ENCODE data around the gene TTLL5. TPM values are rescaled to one million over a fixed set of nuclear protein-coding genes. Genes with fewer than 3 reads are reported as not detected.

TTLL5 gene
- total RNA-seq, 1 experiment from 2014 or later: 34.7 TPM

DNA sequence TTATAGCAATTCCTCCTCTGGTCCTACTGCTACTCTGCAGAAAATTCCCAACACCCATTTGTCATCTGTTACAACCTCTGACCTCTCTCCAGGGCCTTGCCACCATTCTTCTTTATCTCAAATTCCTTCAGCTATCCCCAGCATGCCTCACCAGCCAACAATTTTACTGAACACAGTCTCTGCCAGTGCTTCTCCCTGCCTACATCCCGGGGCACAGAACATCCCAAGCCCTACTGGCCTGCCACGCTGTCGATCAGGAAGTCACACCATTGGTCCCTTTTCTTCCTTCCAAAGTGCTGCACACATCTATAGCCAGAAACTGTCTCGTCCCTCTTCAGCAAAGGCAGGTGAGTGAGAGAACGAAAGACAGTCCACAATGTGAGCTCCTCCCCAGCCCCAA, 122.1 kb downstream of the TTLL5 start:
- no peak for TF ChIP-seq EZH2phosphoT487 (IDR thresholded peaks at IDR 0.05; ENCODE audit: borderline replicate concordance, low read length)
- no peak for TF ChIP-seq EZH2 (IDR thresholded peaks at IDR 0.05; ENCODE audit: low read length, unreplicated experiment)
- TF ChIP-seq, protein P1, sequence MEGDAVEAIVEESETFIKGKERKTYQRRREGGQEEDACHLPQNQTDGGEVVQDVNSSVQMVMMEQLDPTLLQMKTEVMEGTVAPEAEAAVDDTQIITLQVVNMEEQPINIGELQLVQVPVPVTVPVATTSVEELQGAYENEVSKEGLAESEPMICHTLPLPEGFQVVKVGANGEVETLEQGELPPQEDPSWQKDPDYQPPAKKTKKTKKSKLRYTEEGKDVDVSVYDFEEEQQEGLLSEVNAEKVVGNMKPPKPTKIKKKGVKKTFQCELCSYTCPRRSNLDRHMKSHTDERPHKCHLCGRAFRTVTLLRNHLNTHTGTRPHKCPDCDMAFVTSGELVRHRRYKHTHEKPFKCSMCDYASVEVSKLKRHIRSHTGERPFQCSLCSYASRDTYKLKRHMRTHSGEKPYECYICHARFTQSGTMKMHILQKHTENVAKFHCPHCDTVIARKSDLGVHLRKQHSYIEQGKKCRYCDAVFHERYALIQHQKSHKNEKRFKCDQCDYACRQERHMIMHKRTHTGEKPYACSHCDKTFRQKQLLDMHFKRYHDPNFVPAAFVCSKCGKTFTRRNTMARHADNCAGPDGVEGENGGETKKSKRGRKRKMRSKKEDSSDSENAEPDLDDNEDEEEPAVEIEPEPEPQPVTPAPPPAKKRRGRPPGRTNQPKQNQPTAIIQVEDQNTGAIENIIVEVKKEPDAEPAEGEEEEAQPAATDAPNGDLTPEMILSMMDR (conservative IDR thresholded peaks at IDR 0.05; ENCODE audit: low read depth, low read length): no peak
- ATAC-seq (no peak), DNase-seq (no peak)
- Histone ChIP-seq H3K27ac (ENCODE audit: low read length) (no peak overlapping the region), H3K9ac (ENCODE audit: low read length) (no peak overlapping the region), H3K9me2 (replicated peaks; ENCODE audit: low read length) (no peaks in the 10 kb centered on the region), H3K27me3 (ENCODE audit: low read length) (no peaks in the 10 kb centered on the region), H4K20me1 (ENCODE audit: low read length) (no peaks in the 10 kb centered on the region), H3K4me3 (ENCODE audit: low read length) (no peak overlapping the region), H3K36me3 (ENCODE audit: low read depth, low read length) (peaks cover 12% of the 10 kb centered on the region; the same call in 1 of the 2 replicates), H3K9me3 (ENCODE audit: low read length) (no peaks in the 10 kb centered on the region), H3F3A (ENCODE audit: low read length, unreplicated experiment) (no peaks in the 10 kb centered on the region), H3K79me2 (ENCODE audit: low read length) (no peaks in the 10 kb centered on the region), H3K4me1 (ENCODE audit: insufficient read depth, low read length) (no peaks in the 10 kb centered on the region), H2AFZ (ENCODE audit: low read length) (no peak overlapping the region), H3K4me2 (ENCODE audit: low read length) (no peak overlapping the region)
- intact Hi-C loops (cut with micrococcal nuclease): no loop called here
- POLR2A ChIA-PET (ENCODE audit: unreplicated experiment): no interaction called here
- BruUV-seq (replicated peaks): no TSS peak
- CTCF ChIA-PET: no interaction called here

DNA sequence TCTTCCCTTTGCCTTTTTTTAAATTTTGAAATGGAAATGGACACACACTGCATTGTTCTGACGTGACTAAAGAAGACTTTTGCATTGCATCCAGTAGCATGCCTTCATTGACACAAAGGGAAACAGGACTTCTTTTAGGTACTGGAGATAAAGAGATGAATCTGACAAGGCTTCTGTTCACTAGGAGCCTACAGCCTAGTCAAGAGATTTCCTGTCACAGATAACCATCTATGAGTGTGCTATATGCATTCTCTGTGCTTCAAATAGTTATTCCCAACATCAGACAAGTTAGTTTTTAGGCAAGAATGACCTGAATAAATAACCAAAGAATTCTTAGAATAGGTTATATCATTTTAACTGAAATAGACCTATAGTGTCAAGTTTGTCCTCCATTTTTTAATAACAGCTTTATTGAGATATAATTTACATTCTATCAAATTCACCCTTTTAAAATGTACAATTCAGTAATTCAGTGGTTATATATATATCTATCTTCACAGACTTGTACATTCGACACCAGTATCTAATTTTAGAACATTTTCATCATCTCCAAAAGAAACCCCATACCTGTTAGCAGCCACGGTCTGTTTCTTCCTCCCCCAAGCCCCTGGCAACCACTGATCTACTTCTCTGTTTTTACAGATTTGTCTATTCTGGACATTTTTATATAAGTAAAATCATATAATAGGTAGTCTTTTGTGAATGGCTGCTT, 122.7 kb downstream of the TTLL5 start:
- Histone ChIP-seq H3K9me3 (ENCODE audit: low read length) (no peaks in the 10 kb centered on the region), H4K20me1 (ENCODE audit: low read length) (no peaks in the 10 kb centered on the region), H3K27ac (ENCODE audit: low read length) (no peak overlapping the region), H3K9ac (ENCODE audit: low read length) (no peak overlapping the region), H2AFZ (ENCODE audit: low read length) (no peak overlapping the region), H3K36me3 (ENCODE audit: low read depth, low read length) (peaks cover 12% of the 10 kb centered on the region; the same call in 1 of the 2 replicates), H3K4me2 (ENCODE audit: low read length) (no peak overlapping the region), H3K79me2 (ENCODE audit: low read length) (no peaks in the 10 kb centered on the region), H3K4me3 (ENCODE audit: low read length) (no peak overlapping the region), H3F3A (ENCODE audit: low read length, unreplicated experiment) (no peaks in the 10 kb centered on the region), H3K4me1 (ENCODE audit: insufficient read depth, low read length) (no peaks in the 10 kb centered on the region), H3K9me2 (replicated peaks; ENCODE audit: low read length) (no peaks in the 10 kb centered on the region), H3K27me3 (ENCODE audit: low read length) (no peaks in the 10 kb centered on the region)
- intact Hi-C loops (cut with micrococcal nuclease): no loop called here
- TF ChIP-seq EZH2phosphoT487 (IDR thresholded peaks at IDR 0.05; ENCODE audit: borderline replicate concordance, low read length) (no peak), EZH2 (IDR thresholded peaks at IDR 0.05; ENCODE audit: low read length, unreplicated experiment) (no peak)
- TF ChIP-seq, protein P1 (conservative IDR thresholded peaks at IDR 0.05; ENCODE audit: low read depth, low read length): no peak
- no TSS peak for BruUV-seq (replicated peaks)
- ChIA-PET POLR2A (ENCODE audit: unreplicated experiment) (no interaction called here), CTCF (no interaction called here)
- no peak for DNase-seq
- no peak for ATAC-seq

DNA sequence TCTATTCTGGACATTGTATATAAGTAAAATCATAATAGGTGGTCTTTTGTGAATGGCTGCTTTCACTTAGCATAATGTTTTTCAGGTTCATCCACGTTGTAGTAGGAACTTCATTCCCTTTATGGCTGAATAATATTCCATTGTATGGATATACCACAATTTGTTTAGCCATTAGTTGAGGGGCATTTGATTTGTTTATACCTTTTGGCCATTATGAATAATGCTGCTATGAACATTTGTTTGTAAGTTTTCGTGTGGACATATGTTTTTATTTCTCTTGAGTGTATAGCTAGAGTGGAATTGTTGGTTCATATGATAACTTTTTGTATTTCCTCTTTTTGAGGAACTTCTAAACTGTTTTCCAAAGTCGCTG, 123.3 kb downstream of the TTLL5 start:
- Histone ChIP-seq H3K4me3 (ENCODE audit: low read length) (no peak overlapping the region), H3K27ac (ENCODE audit: low read length) (no peak overlapping the region), H3K36me3 (ENCODE audit: low read depth, low read length) (peaks cover 12% of the 10 kb centered on the region; the same call in 1 of the 2 replicates), H3K4me1 (ENCODE audit: insufficient read depth, low read length) (no peaks in the 10 kb centered on the region), H2AFZ (ENCODE audit: low read length) (no peak overlapping the region), H3K9me2 (replicated peaks; ENCODE audit: low read length) (no peaks in the 10 kb centered on the region), H3K9ac (ENCODE audit: low read length) (no peak overlapping the region), H3K27me3 (ENCODE audit: low read length) (no peaks in the 10 kb centered on the region), H3K9me3 (ENCODE audit: low read length) (no peaks in the 10 kb centered on the region), H3F3A (ENCODE audit: low read length, unreplicated experiment) (no peaks in the 10 kb centered on the region), H3K4me2 (ENCODE audit: low read length) (no peak overlapping the region), H4K20me1 (ENCODE audit: low read length) (no peaks in the 10 kb centered on the region), H3K79me2 (ENCODE audit: low read length) (no peaks in the 10 kb centered on the region)
- ChIA-PET CTCF (no interaction called here), POLR2A (ENCODE audit: unreplicated experiment) (no interaction called here)
- ATAC-seq: no peak
- intact Hi-C loops (cut with micrococcal nuclease): no loop called here
- TF ChIP-seq EZH2 (IDR thresholded peaks at IDR 0.05; ENCODE audit: low read length, unreplicated experiment) (no peak), EZH2phosphoT487 (IDR thresholded peaks at IDR 0.05; ENCODE audit: borderline replicate concordance, low read length) (no peak)
- TF ChIP-seq, protein P1 (conservative IDR thresholded peaks at IDR 0.05; ENCODE audit: low read depth, low read length): no peak
- DNase-seq: no peak
- no TSS peak for BruUV-seq (replicated peaks)

All from PC-3 (cell line).